Peyer's patch (tissue), 4 donors: ENCODE results near the gene ARF5. TPM values are rescaled to one million over a fixed set of nuclear protein-coding genes. Genes with fewer than 3 reads are reported as not detected.
"Not testable (repeated sequence)": the region's sequence is repeated elsewhere in the genome, so short reads cannot be mapped to it uniquely, and the experiment has no call there.

Experiments used
- DNase-seq, 3 donors: peaks; one replicate each; pipeline ENCODE4 v3.0.0-alpha.2; 2017 to 2019
- H3K27ac ChIP-seq, 4 donors: fragments of 200-600 bp; sonication (generic); one replicate each; pipeline ENCODE4 v1.5.1; 2016 to 2019
- H3K27me3 ChIP-seq, 2 donors: fragments of 200-600 bp; sonication (generic); one replicate each; pipeline ENCODE4 v1.5.1; 2019
- H3K36me3 ChIP-seq, 3 donors: fragments of 200-600 bp; sonication (generic); one replicate each; pipeline ENCODE4 v1.5.1; 2016 to 2019
- H3K4me1 ChIP-seq, 4 donors: fragments of 200-600 bp; sonication (generic); one replicate each; pipeline ENCODE4 v1.5.1; 2016 to 2019
- H3K4me3 ChIP-seq, 4 donors: fragments of 200-600 bp; sonication (generic); 1 replicate in 3 of 4; 2 replicates in 1 of 4; pipeline ENCODE4 v1.5.1; 2016 to 2019; ENCODE audit warnings: mild to moderate bottlenecking in 1 of 4
- H3K9me3 ChIP-seq, 4 donors: fragments of 200-600 bp; sonication (generic); one replicate each; pipeline ENCODE4 v1.5.1; 2016 to 2019; ENCODE audit warnings: mild to moderate bottlenecking in 1 of 4
- CTCF ChIP-seq, 6 experiments: fragments of 450-650 bp in 4 of 6; fragments of 200-600 bp in 2 of 6; sonication (generic) in 1 of 6; IDR thresholded peaks; one replicate each; pipeline ENCODE4 v1.5.1; 2017 to 2019; ENCODE audit warnings: antibody characterized with exemption in 6 of 6, mild to moderate bottlenecking in 3 of 6, moderate library complexity in 1 of 6
- POLR2A ChIP-seq, 2 donors: fragments of 450-650 bp; IDR thresholded peaks; one replicate each; pipeline ENCODE4 v1.5.1; 2017; ENCODE audit warnings: antibody characterized with exemption in 2 of 2, mild to moderate bottlenecking in 2 of 2, moderate library complexity in 2 of 2
- total RNA-seq, 4 donors: library from RNA; depleted of rRNA; stranded (reverse); fragments of >200 nt; gene quantifications; one replicate each; pipeline ENCODE4 v1.1.0, GENCODE V29; 2016

Gene ARF5
- 100 to 1,000 TPM in 3 of 4 donors, 10 to 100 TPM in 1; 52.8 to 149 (median 122) TPM for total RNA-seq

DNA sequence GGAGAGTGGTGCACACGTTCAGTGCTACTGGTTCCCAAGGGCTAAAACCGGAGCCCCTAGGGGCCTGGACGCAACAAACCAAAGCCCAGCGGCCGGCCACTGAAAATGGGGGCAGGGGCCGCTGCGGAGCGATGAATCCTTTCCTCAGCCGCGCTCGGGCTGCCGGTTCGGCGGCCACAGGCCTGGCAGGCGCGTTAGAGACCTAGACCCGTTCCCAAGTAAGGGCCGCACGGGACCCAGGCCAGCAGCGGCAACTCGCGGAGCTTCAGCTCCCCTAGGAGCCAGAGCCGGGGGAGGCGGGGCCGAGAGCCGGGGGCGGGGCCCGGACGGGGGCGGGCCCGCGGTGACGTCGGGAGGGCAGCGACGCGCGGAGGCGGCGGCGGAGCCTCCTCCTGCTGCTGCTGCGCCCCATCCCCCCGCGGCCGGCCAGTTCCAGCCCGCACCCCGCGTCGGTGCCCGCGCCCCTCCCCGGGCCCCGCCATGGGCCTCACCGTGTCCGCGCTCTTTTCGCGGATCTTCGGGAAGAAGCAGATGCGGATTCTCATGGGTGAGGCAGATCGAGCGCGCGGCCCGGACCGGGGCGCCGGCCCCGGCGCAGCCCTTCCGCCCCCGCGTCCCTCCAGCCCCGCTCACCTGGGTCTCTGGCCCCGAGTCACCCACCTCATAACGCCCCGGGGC, at the start of gene ARF5:
TSS of gene ARF5 (plus strand) at position 393 of the 678 bp plus-strand sequence. CDS start at position 481, 88 bp downstream.
- peaks cover 0 to 32% (median 23%) of the 10 kb centered on the region in 4 donors for H3K4me1 ChIP-seq
- H3K27me3 ChIP-seq: no peaks in the 10 kb centered on the region
- peaks cover 0 to 21% (median 0%) of the 10 kb centered on the region in 3 donors for H3K36me3 ChIP-seq
- peak; percentile 81 to 95 (median 94) for DNase-seq
- peak within 1 kb of the TSS; percentile 89 to 93 (median 92) for H3K27ac ChIP-seq
- no peaks in the 10 kb centered on the region for H3K9me3 ChIP-seq
- TF ChIP-seq POLR2A (IDR thresholded peaks at IDR 0.05): peak; percentile 49 to 66
- peak in 1 of 6 experiments; percentile 4 for TF ChIP-seq CTCF (IDR thresholded peaks at IDR 0.05)
- H3K4me3 ChIP-seq: peak within 1 kb of the TSS; percentile 88 to 98 (median 94)

DNA sequence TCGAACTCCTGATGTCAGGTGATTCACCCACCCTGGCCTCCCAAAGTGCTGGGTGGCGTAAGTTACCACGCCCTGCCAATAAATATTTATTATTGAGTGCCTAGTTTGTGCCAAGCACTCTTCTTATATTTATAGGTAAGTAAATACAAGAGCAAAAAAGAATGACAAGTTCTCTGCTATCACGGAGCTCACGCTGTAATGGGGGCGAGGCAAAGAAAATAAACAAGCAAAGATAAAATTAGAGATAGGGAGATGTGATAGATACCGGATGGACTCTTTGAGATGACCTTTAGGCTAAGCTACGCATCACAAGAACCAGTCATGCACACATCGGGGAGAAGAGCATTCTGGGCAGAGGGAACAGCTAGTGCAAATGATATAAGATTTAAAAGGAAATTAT, 49.1 kb upstream of the ARF5 start:
- Histone ChIP-seq H3K36me3 (no peaks in the 10 kb centered on the region), H3K27me3 (no peaks in the 10 kb centered on the region), H3K9me3 (no peaks in the 10 kb centered on the region), H3K4me3 (no peak overlapping the region), H3K4me1 (no peaks in the 10 kb centered on the region), H3K27ac (no peak overlapping the region)
- TF ChIP-seq POLR2A (IDR thresholded peaks at IDR 0.05) (no peak), CTCF (IDR thresholded peaks at IDR 0.05) (no peak)
- no peak for DNase-seq

GRCh38 chr7:127540461-127540860, 47.8 kb upstream of the ARF5 start:
- not testable (repeated sequence) for H3K27ac ChIP-seq, H3K27me3 ChIP-seq, DNase-seq, H3K4me1 ChIP-seq, H3K4me3 ChIP-seq, H3K9me3 ChIP-seq, H3K36me3 ChIP-seq

DNA sequence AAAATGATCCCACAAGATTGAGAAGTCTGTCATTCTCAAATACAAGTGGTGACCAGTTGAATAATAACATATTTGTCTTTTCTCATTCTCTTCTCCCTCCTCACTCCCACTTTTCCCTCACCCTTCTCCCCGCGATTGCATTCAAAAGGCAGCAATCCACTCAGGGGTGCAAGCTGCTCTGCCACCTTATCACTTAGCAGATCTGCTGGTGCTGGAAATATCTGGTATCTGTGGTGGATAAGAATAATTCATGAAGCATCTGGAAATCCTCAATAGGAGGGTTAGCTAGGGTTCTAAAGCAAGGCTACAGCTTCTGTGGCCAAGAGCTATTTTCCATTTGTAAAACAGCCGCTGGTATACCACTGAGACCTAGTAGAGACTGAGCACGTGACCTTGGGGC, 46.7 kb upstream of the ARF5 start:
- TF ChIP-seq POLR2A (IDR thresholded peaks at IDR 0.05): no peak
- no peak for TF ChIP-seq CTCF (IDR thresholded peaks at IDR 0.05)
- no peak overlapping the region for H3K27ac ChIP-seq
- H3K9me3 ChIP-seq: no peaks in the 10 kb centered on the region
- no peak overlapping the region for H3K4me3 ChIP-seq
- no peaks in the 10 kb centered on the region for H3K27me3 ChIP-seq
- H3K36me3 ChIP-seq: no peaks in the 10 kb centered on the region
- H3K4me1 ChIP-seq: no peaks in the 10 kb centered on the region
- no peak for DNase-seq

GRCh38 chr7:127546313-127546712, 41.9 kb upstream of the ARF5 start:
- no peak for TF ChIP-seq POLR2A (IDR thresholded peaks at IDR 0.05)
- no peak for TF ChIP-seq CTCF (IDR thresholded peaks at IDR 0.05)
- DNase-seq: no peak
- Histone ChIP-seq H3K4me1 (no peaks in the 10 kb centered on the region), H3K4me3 (no peak overlapping the region), H3K36me3 (no peaks in the 10 kb centered on the region), H3K27ac (no peak overlapping the region), H3K27me3 (no peaks in the 10 kb centered on the region), H3K9me3 (no peaks in the 10 kb centered on the region)

DNA sequence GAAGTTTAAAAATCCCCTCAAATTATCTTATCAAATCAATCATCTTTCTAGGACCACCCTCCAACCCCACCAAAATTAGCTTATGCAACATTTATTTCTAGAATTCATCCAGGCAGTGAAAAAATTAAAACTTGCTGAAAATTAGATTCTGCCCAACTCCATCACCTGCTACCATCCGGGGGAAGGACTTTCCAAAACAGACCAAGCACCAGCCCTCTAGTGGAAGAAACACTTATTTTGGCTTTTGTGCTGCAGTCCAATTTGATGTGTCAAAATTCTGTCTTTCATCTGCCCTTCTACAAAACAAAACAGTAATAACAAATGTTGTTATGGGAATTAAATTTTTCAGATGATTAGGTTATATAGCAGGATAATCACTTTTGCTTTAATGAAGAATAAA, 38.0 kb upstream of the ARF5 start:
- Histone ChIP-seq H3K27me3 (no peaks in the 10 kb centered on the region), H3K4me3 (no peak overlapping the region), H3K9me3 (no peaks in the 10 kb centered on the region), H3K27ac (no peak overlapping the region), H3K36me3 (no peaks in the 10 kb centered on the region), H3K4me1 (no peaks in the 10 kb centered on the region)
- TF ChIP-seq POLR2A (IDR thresholded peaks at IDR 0.05) (no peak), CTCF (IDR thresholded peaks at IDR 0.05) (no peak)
- no peak for DNase-seq
